PFSK-1 (cell line): ENCODE results near the gene CDC42BPB.

Source experiments
- POLR2AphosphoS5 ChIP-seq: IDR thresholded peaks from 2 replicates; pipeline ENCODE4 v1.6.1; 2012; ENCODE audit warnings: low read depth, mild to moderate bottlenecking, control low read depth, low read length, moderate library complexity
- SIN3A ChIP-seq: IDR thresholded peaks from 2 replicates; pipeline ENCODE4 v1.6.1; 2012; ENCODE audit warnings: mild to moderate bottlenecking, low read length, moderate library complexity, borderline replicate concordance; ENCODE audit not compliant: insufficient read depth
- TAF1 ChIP-seq: IDR thresholded peaks from 2 replicates; pipeline ENCODE4 v1.6.1; 2012; ENCODE audit warnings: low read length, control low read depth, borderline replicate concordance; ENCODE audit not compliant: insufficient read depth
- TF ChIP-seq, protein P1 (sequence below), 2 experiments: IDR thresholded peaks; 2 replicates each; pipeline versions ENCODE4 v1.6.1 to v1.8.0; 2011 to 2012; ENCODE audit warnings: low read depth in 2 of 2, low read length in 2 of 2, control low read depth in 1 of 2, inconsistent platforms in 1 of 2, mild to moderate bottlenecking in 1 of 2, moderate library complexity in 1 of 2; ENCODE audit not compliant: insufficient read depth in 1 of 2

DNA sequence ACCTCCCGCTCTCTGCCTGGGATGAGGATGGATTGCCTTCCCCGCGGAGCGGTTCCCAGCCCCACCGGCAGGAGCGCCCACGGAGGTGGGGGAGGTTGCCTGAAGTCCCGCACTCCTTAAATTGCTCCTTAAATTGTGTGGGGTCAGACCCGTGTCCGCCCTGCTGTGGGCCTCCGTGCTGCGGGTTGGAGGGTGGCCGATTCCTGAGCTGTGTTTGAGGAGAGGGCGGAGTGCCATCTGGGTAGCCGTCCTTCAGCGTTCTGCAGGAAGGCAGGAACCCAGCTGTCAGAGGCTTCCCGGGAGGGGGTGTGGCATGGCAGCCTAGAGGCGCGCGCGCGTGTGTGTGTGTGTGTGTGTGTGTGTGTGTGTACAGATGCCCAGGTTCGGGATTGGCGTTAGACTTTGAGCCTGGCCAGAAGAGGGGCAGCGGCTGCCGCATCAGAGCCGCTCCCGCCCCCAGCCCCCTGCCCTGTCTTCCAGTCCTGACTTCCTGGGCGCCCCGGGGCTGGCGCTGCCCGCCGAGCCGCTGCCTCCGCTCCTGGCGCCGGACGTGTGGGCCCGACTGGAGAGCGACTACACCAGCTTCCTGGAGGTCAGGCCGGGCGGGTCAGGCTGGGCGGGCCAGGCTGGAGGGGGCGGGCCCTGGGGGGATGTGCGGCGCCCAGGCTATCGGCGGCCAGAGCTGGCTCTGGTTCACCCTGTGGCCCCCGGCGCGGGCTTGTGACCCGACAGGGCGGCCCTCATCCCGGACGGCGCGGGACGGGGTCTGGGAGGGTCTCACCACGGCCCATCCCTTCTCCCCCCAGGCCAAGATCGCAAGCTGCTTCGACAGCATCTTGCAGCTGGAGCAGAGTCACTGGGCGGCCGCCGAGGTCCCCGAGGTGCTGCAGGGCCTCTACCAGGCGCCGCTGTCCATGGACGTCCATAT, 46.4 kb upstream of the CDC42BPB start:
- no peak for TF ChIP-seq POLR2AphosphoS5
- TF ChIP-seq TAF1, result no peak
- TF ChIP-seq, protein P1, sequence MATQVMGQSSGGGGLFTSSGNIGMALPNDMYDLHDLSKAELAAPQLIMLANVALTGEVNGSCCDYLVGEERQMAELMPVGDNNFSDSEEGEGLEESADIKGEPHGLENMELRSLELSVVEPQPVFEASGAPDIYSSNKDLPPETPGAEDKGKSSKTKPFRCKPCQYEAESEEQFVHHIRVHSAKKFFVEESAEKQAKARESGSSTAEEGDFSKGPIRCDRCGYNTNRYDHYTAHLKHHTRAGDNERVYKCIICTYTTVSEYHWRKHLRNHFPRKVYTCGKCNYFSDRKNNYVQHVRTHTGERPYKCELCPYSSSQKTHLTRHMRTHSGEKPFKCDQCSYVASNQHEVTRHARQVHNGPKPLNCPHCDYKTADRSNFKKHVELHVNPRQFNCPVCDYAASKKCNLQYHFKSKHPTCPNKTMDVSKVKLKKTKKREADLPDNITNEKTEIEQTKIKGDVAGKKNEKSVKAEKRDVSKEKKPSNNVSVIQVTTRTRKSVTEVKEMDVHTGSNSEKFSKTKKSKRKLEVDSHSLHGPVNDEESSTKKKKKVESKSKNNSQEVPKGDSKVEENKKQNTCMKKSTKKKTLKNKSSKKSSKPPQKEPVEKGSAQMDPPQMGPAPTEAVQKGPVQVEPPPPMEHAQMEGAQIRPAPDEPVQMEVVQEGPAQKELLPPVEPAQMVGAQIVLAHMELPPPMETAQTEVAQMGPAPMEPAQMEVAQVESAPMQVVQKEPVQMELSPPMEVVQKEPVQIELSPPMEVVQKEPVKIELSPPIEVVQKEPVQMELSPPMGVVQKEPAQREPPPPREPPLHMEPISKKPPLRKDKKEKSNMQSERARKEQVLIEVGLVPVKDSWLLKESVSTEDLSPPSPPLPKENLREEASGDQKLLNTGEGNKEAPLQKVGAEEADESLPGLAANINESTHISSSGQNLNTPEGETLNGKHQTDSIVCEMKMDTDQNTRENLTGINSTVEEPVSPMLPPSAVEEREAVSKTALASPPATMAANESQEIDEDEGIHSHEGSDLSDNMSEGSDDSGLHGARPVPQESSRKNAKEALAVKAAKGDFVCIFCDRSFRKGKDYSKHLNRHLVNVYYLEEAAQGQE (IDR thresholded peaks at IDR 0.05; ENCODE audit: insufficient read depth in 1 of 2, low read depth in 2 of 2, low read length in 2 of 2), result no peak
- TF ChIP-seq SIN3A, result no peak
